GM23338 (cell line): ENCODE results near the gene HNRNPA2B1.

Experiments used
- CREB1 ChIP-seq: fragments of 250-450 bp; sonication (Bioruptor Pico); IDR thresholded peaks from 2 replicates; pipeline ENCODE4 v1.5.0; 2020; ENCODE audit warnings: low read depth, mild to moderate bottlenecking, moderate library complexity
- EZH2 ChIP-seq: fragments of 200-600 bp; sonication (generic); IDR thresholded peaks from one replicate; pipeline ENCODE4 v1.8.0; 2017; ENCODE audit warnings: antibody characterized with exemption, mild to moderate bottlenecking, low read depth; ENCODE audit not compliant: unreplicated experiment
- EZH2phosphoT487 ChIP-seq: fragments of 200-600 bp; sonication (generic); IDR thresholded peaks from one replicate; pipeline ENCODE4 v1.8.1; 2018; ENCODE audit warnings: antibody characterized with exemption; ENCODE audit not compliant: unreplicated experiment
- JUNB ChIP-seq: IDR thresholded peaks from one replicate; pipeline ENCODE4 v1.6.1; 2016; ENCODE audit warnings: antibody characterized with exemption; ENCODE audit not compliant: unreplicated experiment
- NANOG ChIP-seq: IDR thresholded peaks from 2 replicates; pipeline ENCODE4 v1.6.1; 2016; ENCODE audit warnings: antibody characterized with exemption, borderline replicate concordance
- POLR2AphosphoS5 ChIP-seq: IDR thresholded peaks from 2 replicates; pipeline ENCODE4 v1.6.1; 2016; ENCODE audit warnings: antibody characterized with exemption, low read depth
- REST ChIP-seq: IDR thresholded peaks from one replicate; pipeline ENCODE4 v1.6.1; 2018; ENCODE audit warnings: antibody characterized with exemption; ENCODE audit not compliant: unreplicated experiment
- STAT1 ChIP-seq: IDR thresholded peaks from one replicate; pipeline ENCODE4 v1.6.1; 2016; ENCODE audit warnings: antibody characterized with exemption; ENCODE audit not compliant: unreplicated experiment
- ZNF114 ChIP-seq: fragments of 250-450 bp; sonication (Bioruptor Pico); IDR thresholded peaks from 2 replicates; pipeline ENCODE4 v1.5.0; 2020; ENCODE audit warnings: mild to moderate bottlenecking, moderate library complexity
- ZNF331 ChIP-seq: fragments of 250-450 bp; sonication (Bioruptor Pico); IDR thresholded peaks from 2 replicates; pipeline ENCODE4 v1.5.0; 2020; ENCODE audit warnings: low read depth, mild to moderate bottlenecking, moderate library complexity
- TF ChIP-seq, protein P1 (sequence below), 2 experiments: fragments of 200-600 bp in 1 of 2; sonication (generic) in 1 of 2; conservative IDR thresholded peaks; 2 replicates each; pipeline versions ENCODE4 v1.5.1 to v1.6.1; 2016 to 2017; ENCODE audit warnings: antibody characterized with exemption in 2 of 2, low read depth in 2 of 2, mild to moderate bottlenecking in 2 of 2, moderate library complexity in 1 of 2
- TF ChIP-seq, protein P2 (sequence below): IDR thresholded peaks from 2 replicates; pipeline ENCODE4 v1.6.1; 2016; ENCODE audit warnings: antibody characterized with exemption

DNA sequence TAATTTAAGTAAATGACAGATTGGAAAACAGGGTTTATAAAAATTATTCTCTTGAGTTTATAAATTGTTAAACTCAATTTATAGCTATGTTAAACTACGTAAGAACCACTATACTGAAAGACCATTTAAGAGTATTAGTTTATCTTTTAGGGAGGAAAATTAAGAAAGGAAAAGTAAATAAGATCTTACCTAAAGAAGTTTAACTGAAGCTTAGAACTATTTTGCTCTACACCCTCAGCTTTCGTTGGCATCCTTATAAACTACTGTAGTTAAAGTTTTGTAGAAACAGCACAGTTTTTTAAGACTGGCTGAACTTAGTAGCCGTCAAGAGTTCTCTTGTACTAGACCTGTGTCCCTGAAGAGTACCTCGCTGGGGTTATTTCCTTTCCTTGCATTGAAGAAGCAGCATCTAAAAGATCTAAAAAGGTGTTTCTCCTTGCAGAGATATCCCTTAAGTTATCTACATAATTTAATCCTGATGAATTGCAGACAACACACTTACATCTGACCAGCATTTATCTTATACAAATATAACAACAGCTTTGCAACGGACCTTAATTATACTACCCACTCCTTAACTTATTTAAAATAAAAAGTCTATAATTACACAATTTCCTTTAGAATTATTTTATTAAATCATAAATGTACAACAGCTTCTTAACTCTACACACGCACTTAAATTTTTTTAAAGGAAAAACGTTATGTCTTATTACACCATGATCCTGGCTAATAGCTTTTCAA, 9.1 kb downstream of the HNRNPA2B1 start:
- TF ChIP-seq POLR2AphosphoS5 = no peak; the same call in 1 of the 2 replicates
- TF ChIP-seq, protein P1, sequence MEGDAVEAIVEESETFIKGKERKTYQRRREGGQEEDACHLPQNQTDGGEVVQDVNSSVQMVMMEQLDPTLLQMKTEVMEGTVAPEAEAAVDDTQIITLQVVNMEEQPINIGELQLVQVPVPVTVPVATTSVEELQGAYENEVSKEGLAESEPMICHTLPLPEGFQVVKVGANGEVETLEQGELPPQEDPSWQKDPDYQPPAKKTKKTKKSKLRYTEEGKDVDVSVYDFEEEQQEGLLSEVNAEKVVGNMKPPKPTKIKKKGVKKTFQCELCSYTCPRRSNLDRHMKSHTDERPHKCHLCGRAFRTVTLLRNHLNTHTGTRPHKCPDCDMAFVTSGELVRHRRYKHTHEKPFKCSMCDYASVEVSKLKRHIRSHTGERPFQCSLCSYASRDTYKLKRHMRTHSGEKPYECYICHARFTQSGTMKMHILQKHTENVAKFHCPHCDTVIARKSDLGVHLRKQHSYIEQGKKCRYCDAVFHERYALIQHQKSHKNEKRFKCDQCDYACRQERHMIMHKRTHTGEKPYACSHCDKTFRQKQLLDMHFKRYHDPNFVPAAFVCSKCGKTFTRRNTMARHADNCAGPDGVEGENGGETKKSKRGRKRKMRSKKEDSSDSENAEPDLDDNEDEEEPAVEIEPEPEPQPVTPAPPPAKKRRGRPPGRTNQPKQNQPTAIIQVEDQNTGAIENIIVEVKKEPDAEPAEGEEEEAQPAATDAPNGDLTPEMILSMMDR (conservative IDR thresholded peaks at IDR 0.05; ENCODE audit: low read depth in 2 of 2) = no peak
- TF ChIP-seq EZH2phosphoT487 = no peak
- TF ChIP-seq JUNB = no peak
- no peak for TF ChIP-seq EZH2
- no peak for TF ChIP-seq ZNF114
- no peak for TF ChIP-seq REST
- TF ChIP-seq STAT1 = no peak
- no peak for TF ChIP-seq CREB1 (CRISPR knock-in tag)
- TF ChIP-seq, protein P2, sequence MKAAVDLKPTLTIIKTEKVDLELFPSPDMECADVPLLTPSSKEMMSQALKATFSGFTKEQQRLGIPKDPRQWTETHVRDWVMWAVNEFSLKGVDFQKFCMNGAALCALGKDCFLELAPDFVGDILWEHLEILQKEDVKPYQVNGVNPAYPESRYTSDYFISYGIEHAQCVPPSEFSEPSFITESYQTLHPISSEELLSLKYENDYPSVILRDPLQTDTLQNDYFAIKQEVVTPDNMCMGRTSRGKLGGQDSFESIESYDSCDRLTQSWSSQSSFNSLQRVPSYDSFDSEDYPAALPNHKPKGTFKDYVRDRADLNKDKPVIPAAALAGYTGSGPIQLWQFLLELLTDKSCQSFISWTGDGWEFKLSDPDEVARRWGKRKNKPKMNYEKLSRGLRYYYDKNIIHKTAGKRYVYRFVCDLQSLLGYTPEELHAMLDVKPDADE = no peak
- no peak for TF ChIP-seq ZNF331 (CRISPR knock-in tag)
- no peak for TF ChIP-seq NANOG
